Gastroesophageal sphincter (tissue), 4 donors: Measurements from ENCODE around the gene SENP2. TPM values are rescaled to one million over a fixed set of nuclear protein-coding genes. Genes with fewer than 3 reads are reported as not detected.

Source experiments
- ATAC-seq: fragments of 150-250 bp; one replicate; pipeline ENCODE4 v1.9.1; 2016; ENCODE audit warnings: mild to moderate bottlenecking, moderate library complexity
- H3K27ac ChIP-seq, 4 donors: fragments of 200-600 bp; sonication (generic) in 3 of 4; 1 replicate in 3 of 4; 2 replicates in 1 of 4; pipeline ENCODE4 v1.5.1; 2016 to 2019
- H3K27me3 ChIP-seq: fragments of 200-600 bp; sonication (generic); one replicate; pipeline ENCODE4 v1.5.1; 2019
- H3K36me3 ChIP-seq, 2 donors: fragments of 200-600 bp; sonication (generic); one replicate each; pipeline ENCODE4 v1.5.1; 2019; ENCODE audit warnings: control low read depth in 1 of 2
- H3K4me1 ChIP-seq, 3 donors: fragments of 200-600 bp; sonication (generic); 1 replicate in 2 of 3; 2 replicates in 1 of 3; pipeline ENCODE4 v1.5.1; 2016 to 2019; ENCODE audit warnings: control low read depth in 2 of 3
- H3K4me3 ChIP-seq, 2 donors: fragments of 200-600 bp; sonication (generic); one replicate each; pipeline ENCODE4 v1.5.1; 2019; ENCODE audit warnings: mild to moderate bottlenecking in 1 of 2, moderate library complexity in 1 of 2
- H3K9me3 ChIP-seq, 3 donors: fragments of 200-600 bp; sonication (generic); one replicate each; pipeline ENCODE4 v1.5.1; 2017 to 2019; ENCODE audit warnings: control low read depth in 2 of 3
- EP300 ChIP-seq: sonication (generic); formaldehyde crosslinking; IDR thresholded peaks from one replicate; pipeline ENCODE4 v1.6.1; 2017; ENCODE audit warnings: antibody characterized with exemption, mild to moderate bottlenecking
- POLR2A ChIP-seq, 2 donors: fragments of 450-650 bp; IDR thresholded peaks; one replicate each; pipeline ENCODE4 v1.6.1; 2017; ENCODE audit warnings: antibody characterized with exemption in 2 of 2, mild to moderate bottlenecking in 2 of 2, moderate library complexity in 1 of 2
- POLR2AphosphoS5 ChIP-seq: sonication (generic); formaldehyde crosslinking; IDR thresholded peaks from one replicate; pipeline ENCODE4 v1.6.1; 2017; ENCODE audit warnings: antibody characterized with exemption
- WGBS, 2 donors: methylation state at CpG; one replicate each; pipeline ENCODE4 v1.1.5; 2018; ENCODE audit warnings: low coverage in 1 of 2; 5-methylcytosine and 5-hydroxymethylcytosine counted together
- total RNA-seq, 4 donors: library from RNA; depleted of rRNA; stranded (reverse); fragments of >200 nt; gene quantifications; one replicate each; pipeline ENCODE4 v1.1.0, GENCODE V29; 2016
- TF ChIP-seq, protein P1 (sequence below), 4 experiments: fragments of 200-600 bp in 2 of 4; fragments of 450-650 bp in 2 of 4; sonication (generic) in 1 of 4; IDR thresholded peaks; one replicate each; pipeline ENCODE4 v1.5.1; 2017 to 2019; ENCODE audit warnings: antibody characterized with exemption in 4 of 4, mild to moderate bottlenecking in 2 of 4, moderate library complexity in 2 of 4

SENP2 gene
- total RNA-seq, 4 donors from 2014 or later, result 25.8 to 51.2 (median 40.2) TPM

DNA sequence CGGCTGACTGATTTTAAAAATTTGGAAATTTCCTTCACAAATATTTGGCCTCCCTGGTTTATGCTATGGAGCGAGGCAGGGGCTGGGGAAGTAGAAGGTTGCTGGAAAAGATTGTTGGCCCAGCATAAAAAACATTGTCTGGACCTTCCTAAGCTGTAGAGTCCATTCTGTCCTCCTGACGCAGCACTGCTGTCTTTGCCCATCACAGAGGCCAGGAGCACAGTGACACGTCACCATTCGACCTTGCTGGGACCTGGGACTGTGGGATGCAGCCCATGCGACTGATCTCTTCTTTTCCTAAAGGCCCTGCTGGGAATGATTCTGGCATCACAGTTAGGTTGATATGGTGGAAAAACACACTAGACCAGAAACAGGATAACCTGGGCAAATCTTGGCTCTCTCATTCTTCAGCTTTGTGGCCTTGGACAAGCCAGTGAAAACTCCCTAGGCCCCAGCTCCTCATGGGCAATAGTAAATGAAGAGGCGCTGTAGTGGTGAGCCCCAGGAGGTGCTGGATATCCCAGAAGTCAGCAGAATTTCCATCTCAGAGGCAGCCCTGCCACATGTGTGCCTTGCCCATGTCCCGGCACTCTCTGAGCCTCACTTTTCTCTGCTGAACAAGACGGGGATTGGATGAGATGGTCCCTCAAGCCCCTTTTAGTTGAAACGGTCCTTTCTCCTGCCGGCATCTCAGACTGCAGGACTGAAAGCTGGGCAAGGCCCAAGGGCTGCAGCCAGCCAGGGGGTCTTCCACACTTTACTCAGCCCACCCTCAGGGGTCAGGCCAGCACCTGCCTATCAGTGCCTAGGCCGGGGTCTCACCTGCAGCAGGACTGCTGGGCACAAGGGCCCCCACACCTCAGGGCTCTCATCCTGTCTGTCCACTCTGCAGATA, 69.6 kb downstream of the SENP2 start:
- H3K9me3 ChIP-seq, result no peaks in the 10 kb centered on the region
- H3K4me3 ChIP-seq, result no peak overlapping the region
- H3K27ac ChIP-seq, result peak overlapping the region; percentile 63 to 91 (median 83)
- H3K4me1 ChIP-seq, result peaks cover 4 to 57% (median 38%) of the 10 kb centered on the region in 3 donors
- WGBS, 2 donors, result 80 to 100% methylated on average over 1 of the region's 12 CpGs
- TF ChIP-seq, protein P1, sequence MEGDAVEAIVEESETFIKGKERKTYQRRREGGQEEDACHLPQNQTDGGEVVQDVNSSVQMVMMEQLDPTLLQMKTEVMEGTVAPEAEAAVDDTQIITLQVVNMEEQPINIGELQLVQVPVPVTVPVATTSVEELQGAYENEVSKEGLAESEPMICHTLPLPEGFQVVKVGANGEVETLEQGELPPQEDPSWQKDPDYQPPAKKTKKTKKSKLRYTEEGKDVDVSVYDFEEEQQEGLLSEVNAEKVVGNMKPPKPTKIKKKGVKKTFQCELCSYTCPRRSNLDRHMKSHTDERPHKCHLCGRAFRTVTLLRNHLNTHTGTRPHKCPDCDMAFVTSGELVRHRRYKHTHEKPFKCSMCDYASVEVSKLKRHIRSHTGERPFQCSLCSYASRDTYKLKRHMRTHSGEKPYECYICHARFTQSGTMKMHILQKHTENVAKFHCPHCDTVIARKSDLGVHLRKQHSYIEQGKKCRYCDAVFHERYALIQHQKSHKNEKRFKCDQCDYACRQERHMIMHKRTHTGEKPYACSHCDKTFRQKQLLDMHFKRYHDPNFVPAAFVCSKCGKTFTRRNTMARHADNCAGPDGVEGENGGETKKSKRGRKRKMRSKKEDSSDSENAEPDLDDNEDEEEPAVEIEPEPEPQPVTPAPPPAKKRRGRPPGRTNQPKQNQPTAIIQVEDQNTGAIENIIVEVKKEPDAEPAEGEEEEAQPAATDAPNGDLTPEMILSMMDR (IDR thresholded peaks at IDR 0.05), result no peak
- TF ChIP-seq POLR2A (IDR thresholded peaks at IDR 0.05) (no peak), POLR2AphosphoS5 (no peak), EP300 (no peak)
- no peak for ATAC-seq
- H3K36me3 ChIP-seq, result no peaks in the 10 kb centered on the region
- no peaks in the 10 kb centered on the region for H3K27me3 ChIP-seq

DNA sequence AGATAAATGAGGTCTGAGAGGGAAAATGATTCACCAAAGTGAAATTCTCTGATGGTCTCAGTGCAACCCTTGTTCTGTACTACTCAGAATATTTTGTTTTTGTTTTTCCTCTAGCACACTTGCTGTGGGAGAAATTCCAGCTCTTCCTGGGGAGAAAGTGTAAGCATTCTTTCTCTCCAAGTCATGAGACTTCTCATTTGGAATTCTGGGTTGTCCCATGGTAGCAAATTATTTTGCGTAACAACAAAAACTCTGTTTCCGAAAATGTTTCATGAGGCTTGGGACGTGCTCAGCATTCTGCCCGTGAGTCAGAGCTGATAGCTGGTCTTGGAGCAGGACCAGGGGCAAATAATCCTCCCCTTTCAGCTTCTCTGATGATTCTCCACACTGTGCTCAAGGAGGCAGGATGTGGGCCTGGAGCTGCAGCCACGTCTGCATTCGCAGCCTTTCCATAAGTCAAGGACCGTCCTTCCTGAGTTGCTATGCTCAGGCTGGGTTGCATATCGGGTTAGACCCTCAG, 70.3 kb downstream of the SENP2 start:
- no peak overlapping the region for H3K4me3 ChIP-seq
- peak overlapping the region; percentile 63 to 91 (median 83) for H3K27ac ChIP-seq
- TF ChIP-seq POLR2AphosphoS5 (peak; percentile 95), EP300 (no peak), POLR2A (IDR thresholded peaks at IDR 0.05) (peak; percentile 26 to 33)
- TF ChIP-seq, protein P1 (IDR thresholded peaks at IDR 0.05), result no peak
- peak; percentile 71 for ATAC-seq
- H3K9me3 ChIP-seq, result no peaks in the 10 kb centered on the region
- no peaks in the 10 kb centered on the region for H3K27me3 ChIP-seq
- 49 to 80% methylated on average over 1 to 8 of the region's 8 CpGs for WGBS, 2 donors
- H3K4me1 ChIP-seq, result peaks cover 4 to 60% (median 38%) of the 10 kb centered on the region in 3 donors
- no peaks in the 10 kb centered on the region for H3K36me3 ChIP-seq

DNA sequence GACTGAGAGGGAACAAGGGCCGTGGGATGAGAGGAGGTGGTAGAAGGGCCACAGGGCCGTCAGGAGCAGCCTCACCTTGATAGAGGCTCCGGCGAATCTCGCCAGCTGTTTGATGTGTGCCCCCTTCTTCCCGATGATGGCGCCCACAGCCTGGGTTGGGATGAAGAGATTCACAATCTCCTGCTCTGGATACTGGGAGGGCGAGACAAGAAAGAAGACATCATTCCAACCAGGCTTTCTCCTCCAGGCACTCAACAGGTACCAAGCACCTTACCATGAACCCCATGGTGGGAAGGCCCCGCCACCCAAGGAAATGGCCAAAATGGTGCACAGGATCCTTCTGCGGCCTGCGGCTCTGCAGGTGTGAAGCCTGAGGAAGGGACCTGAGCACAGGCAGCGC, 71.1 kb downstream of the SENP2 start:
- Histone ChIP-seq H3K4me1 (peaks cover 4 to 60% (median 38%) of the 10 kb centered on the region in 3 donors), H3K4me3 (no peak overlapping the region), H3K27ac (peak overlapping the region; percentile 54 to 91 (median 83)), H3K27me3 (no peaks in the 10 kb centered on the region), H3K9me3 (no peaks in the 10 kb centered on the region), H3K36me3 (no peaks in the 10 kb centered on the region)
- 91 to 100% methylated on average over 3 to 7 of the region's 12 CpGs for WGBS, 2 donors
- no peak for ATAC-seq
- no peak for TF ChIP-seq POLR2AphosphoS5
- no peak for TF ChIP-seq EP300
- TF ChIP-seq POLR2A (IDR thresholded peaks at IDR 0.05), result no peak
- TF ChIP-seq, protein P1 (IDR thresholded peaks at IDR 0.05), result no peak

DNA sequence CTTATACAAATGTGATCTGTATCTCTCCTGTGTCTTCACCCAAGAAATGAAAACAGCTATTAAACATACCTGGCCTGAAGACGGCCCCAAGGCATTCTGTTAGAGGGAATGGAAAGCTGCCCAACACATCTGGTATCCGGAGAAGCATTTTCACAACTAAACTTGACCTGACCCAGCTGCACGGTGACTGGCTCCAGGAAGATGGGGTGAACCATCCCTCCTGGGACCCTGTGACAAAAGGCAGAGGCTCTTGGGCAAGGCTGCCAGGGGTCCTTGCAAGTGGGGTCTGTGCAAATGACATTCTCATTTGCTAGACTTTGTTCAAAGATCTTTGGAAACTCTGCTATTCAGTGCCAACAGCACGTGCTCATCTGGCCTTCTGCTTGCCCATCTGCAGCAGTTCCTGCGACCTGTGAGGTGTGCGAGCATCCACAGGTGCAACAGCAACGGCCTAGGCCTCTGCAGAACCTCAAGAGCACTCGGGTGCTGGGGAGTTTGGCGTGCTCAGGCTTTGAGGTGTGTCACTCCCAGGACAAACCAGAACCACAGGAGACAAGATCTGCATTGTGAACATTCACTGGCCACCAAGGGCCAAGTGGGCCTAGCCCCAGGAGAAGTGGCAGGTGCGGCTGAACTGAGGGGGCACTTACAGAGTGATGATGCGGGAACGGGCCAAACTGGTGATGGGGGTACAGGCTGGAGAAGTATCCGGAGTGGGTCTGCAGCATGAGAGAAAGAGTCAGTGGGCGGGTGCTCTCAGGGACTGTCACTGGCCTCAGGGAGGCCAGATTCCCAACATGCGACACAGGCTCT, 71.8 kb downstream of the SENP2 start:
- Histone ChIP-seq H3K9me3 (no peaks in the 10 kb centered on the region), H3K4me1 (peaks cover 4 to 60% (median 38%) of the 10 kb centered on the region in 3 donors), H3K27me3 (no peaks in the 10 kb centered on the region), H3K27ac (peak overlapping the region; percentile 15 to 91 (median 83)), H3K36me3 (no peaks in the 10 kb centered on the region), H3K4me3 (no peak overlapping the region)
- no peak for ATAC-seq
- WGBS, 2 donors, result 83 to 96% methylated on average over 1 to 4 of the region's 15 CpGs
- no peak for TF ChIP-seq POLR2AphosphoS5
- no peak for TF ChIP-seq EP300
- TF ChIP-seq, protein P1 (IDR thresholded peaks at IDR 0.05), result no peak
- no peak for TF ChIP-seq POLR2A (IDR thresholded peaks at IDR 0.05)
